Breast epithelium (tissue), 4 donors: ENCODE measurements around the gene KIAA0232. TPM values are rescaled to one million over a fixed set of nuclear protein-coding genes. Genes with fewer than 3 reads are reported as not detected.
"Not testable (repeated sequence)": the region's sequence is repeated elsewhere in the genome, so short reads cannot be mapped to it uniquely, and the experiment has no call there.

Experiments
- DNase-seq, 2 donors: peaks; one replicate each; pipeline ENCODE4 v3.0.0-alpha.2; 2019; ENCODE audit warnings: low spot score in 2 of 2
- H3K27ac ChIP-seq, 2 donors: fragments of 200-600 bp; sonication (generic) in 1 of 2; one replicate each; pipeline ENCODE4 v1.5.1; 2016 to 2019; ENCODE audit warnings: mild to moderate bottlenecking in 1 of 2
- H3K27me3 ChIP-seq, 2 donors: fragments of 200-600 bp; sonication (generic) in 1 of 2; one replicate each; pipeline versions ENCODE4 v1.5.1 to v1.6.0; 2017 to 2019; ENCODE audit warnings: control low read depth in 1 of 2, mild to moderate bottlenecking in 1 of 2
- H3K36me3 ChIP-seq: fragments of 200-600 bp; one replicate; pipeline ENCODE4 v1.5.1; 2019
- H3K4me1 ChIP-seq, 2 donors: fragments of 200-600 bp; sonication (generic); one replicate each; pipeline ENCODE4 v1.5.1; 2016 to 2019; ENCODE audit warnings: control low read depth in 1 of 2
- H3K4me3 ChIP-seq, 3 donors: fragments of 200-600 bp; sonication (generic); 1 replicate in 2 of 3; 2 replicates in 1 of 3; pipeline ENCODE4 v1.5.1; 2016 to 2019; ENCODE audit warnings: mild to moderate bottlenecking in 3 of 3, moderate library complexity in 2 of 3
- H3K9me3 ChIP-seq, 2 donors: fragments of 200-600 bp; sonication (generic) in 1 of 2; one replicate each; pipeline ENCODE4 v1.5.1; 2016 to 2019; ENCODE audit warnings: control low read depth in 1 of 2
- POLR2A ChIP-seq: fragments of 450-650 bp; IDR thresholded peaks from one replicate; pipeline ENCODE4 v1.6.1; 2016; ENCODE audit warnings: antibody characterized with exemption, mild to moderate bottlenecking, moderate library complexity
- POLR2AphosphoS5 ChIP-seq, 3 donors: sonication (generic); formaldehyde crosslinking; IDR thresholded peaks; one replicate each; pipeline ENCODE4 v1.6.1; 2017; ENCODE audit warnings: antibody characterized with exemption in 3 of 3
- intact Hi-C: fragments of 100-400 bp; cut with DNase I; formaldehyde crosslinking; loops from one replicate; pipeline ENCODE4 v1.15.1; 2023; ENCODE audit warnings: low total_unique reads
- total RNA-seq, 3 donors: library from RNA; depleted of rRNA; stranded (reverse); fragments of >200 nt; gene quantifications; one replicate each; pipeline ENCODE4 v1.1.0, GENCODE V29; 2016
- TF ChIP-seq, protein P1 (sequence below), 3 donors: fragments of 450-650 bp; IDR thresholded peaks; one replicate each; pipeline ENCODE4 v1.5.1; 2016 to 2017; ENCODE audit warnings: antibody characterized with exemption in 3 of 3, mild to moderate bottlenecking in 3 of 3, moderate library complexity in 3 of 3

The KIAA0232 gene
- total RNA-seq, 3 donors from 2014 or later, result 31.5 to 40.8 (median 31.7) TPM

- DNase-seq, result peak; percentile 85 to 91
- Histone ChIP-seq H3K4me1 (peaks cover 0 to 9% of the 10 kb centered on the region in 2 donors), H3K9me3 (no peaks in the 10 kb centered on the region), H3K27ac (peak overlapping the region; percentile 99 to 100), H3K4me3 (peak overlapping the region; percentile 99 to 100 (median 100)), H3K36me3 (no peaks in the 10 kb centered on the region), H3K27me3 (no peaks in the 10 kb centered on the region)
- TF ChIP-seq, protein P1, sequence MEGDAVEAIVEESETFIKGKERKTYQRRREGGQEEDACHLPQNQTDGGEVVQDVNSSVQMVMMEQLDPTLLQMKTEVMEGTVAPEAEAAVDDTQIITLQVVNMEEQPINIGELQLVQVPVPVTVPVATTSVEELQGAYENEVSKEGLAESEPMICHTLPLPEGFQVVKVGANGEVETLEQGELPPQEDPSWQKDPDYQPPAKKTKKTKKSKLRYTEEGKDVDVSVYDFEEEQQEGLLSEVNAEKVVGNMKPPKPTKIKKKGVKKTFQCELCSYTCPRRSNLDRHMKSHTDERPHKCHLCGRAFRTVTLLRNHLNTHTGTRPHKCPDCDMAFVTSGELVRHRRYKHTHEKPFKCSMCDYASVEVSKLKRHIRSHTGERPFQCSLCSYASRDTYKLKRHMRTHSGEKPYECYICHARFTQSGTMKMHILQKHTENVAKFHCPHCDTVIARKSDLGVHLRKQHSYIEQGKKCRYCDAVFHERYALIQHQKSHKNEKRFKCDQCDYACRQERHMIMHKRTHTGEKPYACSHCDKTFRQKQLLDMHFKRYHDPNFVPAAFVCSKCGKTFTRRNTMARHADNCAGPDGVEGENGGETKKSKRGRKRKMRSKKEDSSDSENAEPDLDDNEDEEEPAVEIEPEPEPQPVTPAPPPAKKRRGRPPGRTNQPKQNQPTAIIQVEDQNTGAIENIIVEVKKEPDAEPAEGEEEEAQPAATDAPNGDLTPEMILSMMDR (IDR thresholded peaks at IDR 0.05), result no peak
- TF ChIP-seq POLR2AphosphoS5 (IDR thresholded peaks at IDR 0.05), result peak; percentile 34 to 74 (median 69)
- intact Hi-C loops, result no loop called here
Observed at GRCh38 chr4:6783111-6783981, 819 bp downstream of the KIAA0232 start.

DNA sequence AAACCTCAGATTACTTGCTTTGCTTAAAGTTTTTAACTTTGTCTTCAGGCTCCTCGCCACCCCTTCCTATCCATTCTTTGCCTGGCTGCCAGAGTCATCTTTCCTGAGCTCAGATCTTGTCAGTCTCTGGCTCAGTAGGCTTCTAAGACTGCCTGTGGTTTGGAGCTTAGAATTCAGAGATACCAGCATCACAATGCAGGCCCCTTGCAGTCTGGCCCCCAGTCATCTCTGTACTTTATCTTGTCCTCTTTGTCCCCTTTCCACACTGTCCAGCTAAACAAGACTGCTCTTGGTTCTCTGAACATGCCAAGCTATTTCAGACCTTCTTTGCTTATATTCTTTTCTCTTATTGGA is 3.0 kb downstream of the KIAA0232 start:
- H3K4me1 ChIP-seq, result peaks cover 0 to 9% of the 10 kb centered on the region in 2 donors
- no peak for DNase-seq

DNA sequence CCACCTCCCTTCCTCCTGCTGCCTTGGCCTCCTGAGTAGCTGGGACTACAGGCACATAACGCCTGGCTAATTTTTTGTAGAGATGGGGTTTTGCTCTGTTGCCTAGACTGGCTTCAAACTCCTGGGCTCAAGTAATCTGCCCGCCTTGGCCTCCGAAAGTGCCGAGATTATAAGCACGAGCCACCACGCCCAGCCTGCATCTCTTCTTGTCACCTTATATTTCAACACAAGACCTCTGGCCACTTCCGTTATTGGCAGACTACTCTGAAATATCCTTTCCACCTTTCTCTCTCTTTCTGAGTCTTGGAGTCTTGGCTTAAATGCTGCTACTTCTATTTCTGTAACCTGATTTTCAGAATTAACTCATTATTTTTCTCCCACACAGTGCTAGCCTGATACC is 5.6 kb downstream of the KIAA0232 start:
- H3K27me3 ChIP-seq, result no peaks in the 10 kb centered on the region
- H3K4me1 ChIP-seq, result peaks cover 0 to 9% of the 10 kb centered on the region in 2 donors
- TF ChIP-seq POLR2AphosphoS5 (IDR thresholded peaks at IDR 0.05), result no peak
- TF ChIP-seq, protein P1 (IDR thresholded peaks at IDR 0.05), result no peak
- TF ChIP-seq POLR2A, result no peak
- H3K4me3 ChIP-seq, result no peak overlapping the region
- no peaks in the 10 kb centered on the region for H3K36me3 ChIP-seq
- no peak overlapping the region for H3K27ac ChIP-seq
- DNase-seq, result no peak
- intact Hi-C loops, result no loop called here
- H3K9me3 ChIP-seq, result no peaks in the 10 kb centered on the region

More for the DNA sequence above, 3.0 kb downstream of the KIAA0232 start:
- no peak for TF ChIP-seq POLR2A
- TF ChIP-seq POLR2AphosphoS5 (IDR thresholded peaks at IDR 0.05), result no peak
- TF ChIP-seq, protein P1 (IDR thresholded peaks at IDR 0.05), result no peak
- Histone ChIP-seq H3K27me3 (no peaks in the 10 kb centered on the region), H3K4me3 (no peak overlapping the region), H3K27ac (no peak overlapping the region), H3K36me3 (no peaks in the 10 kb centered on the region), H3K9me3 (no peaks in the 10 kb centered on the region)
- intact Hi-C loops, result no loop called here

- H3K9me3 ChIP-seq, intact Hi-C loops, H3K27ac ChIP-seq, H3K4me1 ChIP-seq, H3K4me3 ChIP-seq, DNase-seq, H3K27me3 ChIP-seq, H3K36me3 ChIP-seq: not testable (repeated sequence)
Observed at GRCh38 chr4:6791245-6791644, 8.7 kb downstream of the KIAA0232 start.

DNA sequence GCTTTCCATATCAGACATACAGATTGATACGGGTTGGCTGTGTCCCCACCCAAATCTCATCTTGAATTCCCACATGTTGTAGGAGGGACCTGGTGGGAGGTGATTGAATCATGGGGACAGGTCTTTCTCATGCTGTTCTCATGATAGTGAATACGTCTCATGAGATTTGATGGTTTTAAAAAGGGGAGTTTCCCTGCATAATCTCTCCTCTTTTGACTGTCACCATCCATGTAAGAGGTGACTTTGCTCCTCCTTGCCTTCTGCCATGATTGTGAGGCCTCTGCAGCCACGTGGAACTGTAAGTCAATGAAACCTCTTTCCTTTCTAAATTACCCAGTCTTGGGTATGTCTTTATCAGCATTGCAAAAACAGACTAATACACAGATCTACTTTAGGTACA is 9.3 kb downstream of the KIAA0232 start:
- H3K4me3 ChIP-seq, H3K9me3 ChIP-seq, DNase-seq, H3K27me3 ChIP-seq, H3K4me1 ChIP-seq, H3K27ac ChIP-seq, H3K36me3 ChIP-seq, intact Hi-C loops: not testable (repeated sequence)

DNA sequence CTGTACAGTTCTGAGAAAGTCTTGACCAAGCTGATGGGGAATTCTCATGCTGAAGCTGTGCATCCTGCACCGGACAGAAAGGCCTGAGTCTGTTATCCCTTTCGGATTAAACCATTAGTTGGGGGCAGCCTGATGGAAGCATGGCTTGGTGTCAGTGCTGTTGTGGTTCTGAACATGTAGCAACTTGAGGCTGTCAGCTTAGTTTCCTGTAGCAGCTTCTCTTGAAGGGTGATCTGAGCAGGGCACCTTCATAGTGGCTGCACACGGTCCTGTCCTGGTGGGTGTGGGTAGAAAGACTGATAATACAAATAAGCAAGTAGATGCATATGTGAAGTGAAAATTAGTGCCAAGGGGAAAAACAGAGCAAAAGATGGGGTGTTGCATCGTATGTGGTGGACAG is 11.7 kb downstream of the KIAA0232 start:
- DNase-seq, result no peak
- TF ChIP-seq, protein P1 (IDR thresholded peaks at IDR 0.05), result no peak
- TF ChIP-seq POLR2AphosphoS5 (IDR thresholded peaks at IDR 0.05) (no peak), POLR2A (no peak)
- no peaks in the 10 kb centered on the region for H3K36me3 ChIP-seq
- no peak overlapping the region for H3K4me3 ChIP-seq
- H3K4me1 ChIP-seq, result no peaks in the 10 kb centered on the region
- intact Hi-C loops, result no loop called here
- H3K27me3 ChIP-seq, result no peaks in the 10 kb centered on the region
- no peak overlapping the region for H3K27ac ChIP-seq
- no peaks in the 10 kb centered on the region for H3K9me3 ChIP-seq
